Activated B cell treated with CpG ODN at 0.5 μM for 24 hours (primary cell): Measurements from ENCODE around the gene UQCRC1. TPM values are rescaled to one million over a fixed set of nuclear protein-coding genes. Genes with fewer than 3 reads are reported as not detected.

ENCODE experiments used
- ATAC-seq: fragments of 200-7000 bp; cut with Tn5 transposase; one replicate; pipeline ENCODE4 v1.10.0; 2021; ENCODE audit warnings: low read depth, mild to moderate bottlenecking, moderate library complexity
- CTCF ChIA-PET: fragments of 350-600 bp; sonication (Branson Sonifier 250); formaldehyde crosslinking; loops from one replicate; lab custom pipeline; 2021; ENCODE audit warnings: antibody characterized with exemption; lab: Charles Lee
- POLR2A ChIA-PET: fragments of 350-600 bp; sonication (Branson Sonifier 250); formaldehyde crosslinking; loops from one replicate; lab custom pipeline; 2021; ENCODE audit warnings: antibody characterized with exemption; lab: Charles Lee
- DNase-seq: peaks from one replicate; pipeline ENCODE4 v3.0.0; 2022
- H3K27ac Mint-ChIP-seq: one replicate; pipeline ENCODE4 v1.8.0; 2020; ENCODE audit warnings: mixed read lengths
- H3K27me3 Mint-ChIP-seq: one replicate; pipeline ENCODE4 v1.8.0; 2021; ENCODE audit warnings: mixed read lengths
- H3K36me3 Mint-ChIP-seq: one replicate; pipeline ENCODE4 v1.8.0; 2021; ENCODE audit warnings: low read depth, mixed read lengths
- H3K4me1 Mint-ChIP-seq: one replicate; pipeline ENCODE4 v1.8.0; 2021; ENCODE audit warnings: mixed read lengths
- H3K4me3 Mint-ChIP-seq: one replicate; pipeline ENCODE4 v1.8.0; 2020; ENCODE audit warnings: mild to moderate bottlenecking, mixed read lengths
- H3K9me3 Mint-ChIP-seq: one replicate; pipeline ENCODE4 v1.8.0; 2020; ENCODE audit warnings: mixed read lengths
- intact Hi-C: fragments of 100-400 bp; cut with micrococcal nuclease; formaldehyde crosslinking; loops from one replicate; pipeline ENCODE4 v1.15.1; 2024
- total RNA-seq: library from RNA; stranded (reverse); gene quantifications from 2 replicates; pipeline ENCODE4 v1.2.3, GENCODE V29; 2022
- TF ChIP-seq, protein P1 (sequence below): fragments of 200-600 bp; IDR thresholded peaks from one replicate; pipeline ENCODE4 v1.8.0; 2022; ENCODE audit warnings: antibody characterized with exemption, mild to moderate bottlenecking

UQCRC1 gene
- total RNA-seq, 1 donor from 2014 or later: 117 TPM

DNA sequence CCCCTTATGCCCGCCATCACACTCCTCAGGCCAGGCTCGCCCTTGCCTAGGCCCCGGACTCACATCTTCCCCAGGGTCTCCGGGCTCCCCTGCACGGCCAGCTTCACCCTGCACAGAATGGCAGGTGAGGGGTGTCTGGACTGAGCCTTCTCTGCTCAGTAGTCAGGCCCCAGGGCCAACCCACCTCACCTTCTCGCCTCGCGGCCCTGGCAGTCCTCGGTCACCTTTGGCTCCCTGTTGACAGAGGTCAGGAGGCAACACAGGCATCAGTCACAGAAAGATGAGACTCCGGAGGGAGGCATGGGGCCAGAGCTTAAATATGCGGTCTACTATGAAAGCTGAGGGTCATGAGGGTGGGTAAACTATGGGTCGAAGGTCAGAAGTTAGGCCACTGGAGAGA, 37.5 kb downstream of the UQCRC1 start:
- Mint-ChIP-seq H3K27ac (no peak overlapping the region), H3K4me1 (no peaks in the 10 kb centered on the region), H3K27me3 (no peaks in the 10 kb centered on the region), H3K4me3 (no peak overlapping the region), H3K9me3 (no peaks in the 10 kb centered on the region), H3K36me3 (no peaks in the 10 kb centered on the region)
- POLR2A ChIA-PET: no interaction called here
- DNase-seq (no peak), ATAC-seq (no peak)
- TF ChIP-seq, protein P1, sequence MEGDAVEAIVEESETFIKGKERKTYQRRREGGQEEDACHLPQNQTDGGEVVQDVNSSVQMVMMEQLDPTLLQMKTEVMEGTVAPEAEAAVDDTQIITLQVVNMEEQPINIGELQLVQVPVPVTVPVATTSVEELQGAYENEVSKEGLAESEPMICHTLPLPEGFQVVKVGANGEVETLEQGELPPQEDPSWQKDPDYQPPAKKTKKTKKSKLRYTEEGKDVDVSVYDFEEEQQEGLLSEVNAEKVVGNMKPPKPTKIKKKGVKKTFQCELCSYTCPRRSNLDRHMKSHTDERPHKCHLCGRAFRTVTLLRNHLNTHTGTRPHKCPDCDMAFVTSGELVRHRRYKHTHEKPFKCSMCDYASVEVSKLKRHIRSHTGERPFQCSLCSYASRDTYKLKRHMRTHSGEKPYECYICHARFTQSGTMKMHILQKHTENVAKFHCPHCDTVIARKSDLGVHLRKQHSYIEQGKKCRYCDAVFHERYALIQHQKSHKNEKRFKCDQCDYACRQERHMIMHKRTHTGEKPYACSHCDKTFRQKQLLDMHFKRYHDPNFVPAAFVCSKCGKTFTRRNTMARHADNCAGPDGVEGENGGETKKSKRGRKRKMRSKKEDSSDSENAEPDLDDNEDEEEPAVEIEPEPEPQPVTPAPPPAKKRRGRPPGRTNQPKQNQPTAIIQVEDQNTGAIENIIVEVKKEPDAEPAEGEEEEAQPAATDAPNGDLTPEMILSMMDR: no peak
- intact Hi-C loops: no loop called here
- CTCF ChIA-PET: no interaction called here

DNA sequence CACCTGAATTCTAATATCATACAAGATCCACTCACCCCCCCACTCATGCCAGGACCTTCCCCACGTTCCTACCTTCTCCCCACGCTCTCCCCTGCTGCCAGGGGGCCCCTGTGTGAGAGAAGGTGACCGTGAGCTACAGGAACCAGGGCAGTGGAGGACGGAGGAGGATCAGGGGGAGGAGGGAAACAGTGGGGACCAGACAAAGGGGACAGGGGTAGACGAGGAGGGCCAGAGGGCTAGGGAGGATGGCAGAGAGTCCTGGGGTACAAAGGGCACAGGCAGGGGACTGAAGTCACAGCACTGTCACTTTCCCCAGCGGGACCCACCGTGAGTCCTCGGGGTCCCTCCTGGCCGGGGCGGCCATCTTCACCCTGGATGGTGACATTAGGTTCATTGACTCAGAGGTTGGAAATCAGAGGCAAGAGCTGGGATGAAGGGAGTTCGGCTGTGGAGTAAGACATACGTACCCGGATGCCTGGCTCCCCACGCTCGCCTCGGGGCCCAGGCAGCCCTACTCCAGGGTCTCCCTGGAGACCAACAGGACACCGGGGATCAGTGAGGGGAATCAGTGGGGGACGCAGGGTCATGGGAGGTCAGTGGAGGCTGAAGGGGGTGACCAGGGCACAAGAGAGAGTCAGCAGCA, 39.5 kb downstream of the UQCRC1 start:
- Mint-ChIP-seq H3K4me1 (no peaks in the 10 kb centered on the region), H3K4me3 (no peak overlapping the region), H3K9me3 (no peaks in the 10 kb centered on the region), H3K27ac (no peak overlapping the region), H3K27me3 (no peaks in the 10 kb centered on the region), H3K36me3 (no peaks in the 10 kb centered on the region)
- TF ChIP-seq, protein P1: no peak
- POLR2A ChIA-PET: no interaction called here
- intact Hi-C loops: no loop called here
- CTCF ChIA-PET: no interaction called here
- DNase-seq (no peak), ATAC-seq (no peak)

DNA sequence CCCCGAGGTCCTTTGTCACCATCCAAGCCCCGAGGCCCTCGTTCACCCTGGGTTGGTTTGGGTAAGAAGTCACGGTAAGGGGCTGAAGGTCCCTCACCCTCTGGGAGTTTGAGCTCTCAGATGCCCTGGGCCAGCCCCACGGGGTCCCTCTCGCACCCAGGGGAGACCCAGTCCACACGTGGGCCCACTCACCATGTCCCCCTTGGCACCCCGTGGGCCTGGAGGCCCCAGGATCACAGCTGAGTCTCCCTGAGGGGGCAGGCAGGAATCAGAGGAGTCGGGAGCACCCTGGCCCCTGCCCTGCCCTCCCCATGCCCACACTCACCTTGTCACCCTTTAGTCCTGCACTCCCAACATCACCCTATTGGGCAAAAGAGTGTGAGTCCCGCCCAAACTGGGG, 40.0 kb downstream of the UQCRC1 start:
- ChIA-PET CTCF (no interaction called here), POLR2A (no interaction called here)
- no peaks in the 10 kb centered on the region for H3K9me3 Mint-ChIP-seq
- H3K4me1 Mint-ChIP-seq: no peaks in the 10 kb centered on the region
- TF ChIP-seq, protein P1: no peak
- no peak overlapping the region for H3K27ac Mint-ChIP-seq
- no peak overlapping the region for H3K4me3 Mint-ChIP-seq
- H3K27me3 Mint-ChIP-seq: no peaks in the 10 kb centered on the region
- DNase-seq (no peak), ATAC-seq (no peak)
- H3K36me3 Mint-ChIP-seq: no peaks in the 10 kb centered on the region
- intact Hi-C loops: no loop called here

DNA sequence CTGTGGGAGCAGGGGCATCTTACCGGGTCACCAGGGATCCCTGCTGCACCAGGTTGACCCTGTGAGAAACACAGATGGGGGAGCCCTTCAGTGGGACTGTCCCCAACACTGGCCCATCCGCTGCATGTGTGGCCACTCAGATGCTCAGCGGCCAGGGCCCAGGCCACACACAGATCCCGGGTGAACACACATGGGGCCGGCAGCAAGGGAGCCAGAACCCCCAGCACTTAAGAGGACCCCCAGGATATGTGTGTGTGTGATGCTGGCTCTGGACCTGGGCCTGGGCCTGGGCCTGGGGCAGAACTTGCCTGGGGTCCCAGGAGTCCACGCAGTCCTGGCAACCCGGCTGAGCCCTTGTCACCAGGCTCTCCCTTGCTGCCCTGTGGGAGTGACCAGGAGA, 41.0 kb downstream of the UQCRC1 start:
- intact Hi-C loops: no loop called here
- ChIA-PET POLR2A (no interaction called here), CTCF (no interaction called here)
- no peak overlapping the region for H3K4me3 Mint-ChIP-seq
- TF ChIP-seq, protein P1: no peak
- no peaks in the 10 kb centered on the region for H3K9me3 Mint-ChIP-seq
- ATAC-seq (no peak), DNase-seq (no peak)
- H3K4me1 Mint-ChIP-seq: no peaks in the 10 kb centered on the region
- H3K27me3 Mint-ChIP-seq: no peaks in the 10 kb centered on the region
- H3K27ac Mint-ChIP-seq: no peak overlapping the region
- H3K36me3 Mint-ChIP-seq: no peaks in the 10 kb centered on the region

DNA sequence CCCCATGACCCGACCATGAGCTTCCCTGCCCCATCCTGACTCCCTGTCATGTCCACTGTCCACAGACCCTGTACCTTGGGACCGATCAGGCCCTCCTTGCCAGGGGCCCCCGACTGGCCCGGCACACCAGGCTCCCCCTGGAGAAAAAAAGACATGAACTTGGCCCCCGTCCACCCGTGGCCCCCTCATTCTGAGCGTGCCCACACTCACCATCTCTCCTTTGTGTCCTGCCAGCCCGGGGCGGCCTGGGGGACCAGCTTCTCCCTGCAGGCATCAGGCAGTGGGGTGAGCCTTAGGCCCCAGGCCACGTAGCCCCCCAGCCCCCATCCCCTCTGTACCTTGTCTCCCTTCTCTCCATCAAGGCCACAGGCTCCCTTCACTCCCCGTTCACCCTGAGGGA, 41.9 kb downstream of the UQCRC1 start:
- POLR2A ChIA-PET: no interaction called here
- TF ChIP-seq, protein P1: no peak
- Mint-ChIP-seq H3K27me3 (no peaks in the 10 kb centered on the region), H3K36me3 (no peaks in the 10 kb centered on the region), H3K4me1 (no peaks in the 10 kb centered on the region), H3K4me3 (no peak overlapping the region), H3K27ac (no peak overlapping the region), H3K9me3 (no peaks in the 10 kb centered on the region)
- CTCF ChIA-PET: no interaction called here
- intact Hi-C loops: no loop called here
- no peak for DNase-seq
- no peak for ATAC-seq
